ENCODE data around the gene MICU1.

DNA sequence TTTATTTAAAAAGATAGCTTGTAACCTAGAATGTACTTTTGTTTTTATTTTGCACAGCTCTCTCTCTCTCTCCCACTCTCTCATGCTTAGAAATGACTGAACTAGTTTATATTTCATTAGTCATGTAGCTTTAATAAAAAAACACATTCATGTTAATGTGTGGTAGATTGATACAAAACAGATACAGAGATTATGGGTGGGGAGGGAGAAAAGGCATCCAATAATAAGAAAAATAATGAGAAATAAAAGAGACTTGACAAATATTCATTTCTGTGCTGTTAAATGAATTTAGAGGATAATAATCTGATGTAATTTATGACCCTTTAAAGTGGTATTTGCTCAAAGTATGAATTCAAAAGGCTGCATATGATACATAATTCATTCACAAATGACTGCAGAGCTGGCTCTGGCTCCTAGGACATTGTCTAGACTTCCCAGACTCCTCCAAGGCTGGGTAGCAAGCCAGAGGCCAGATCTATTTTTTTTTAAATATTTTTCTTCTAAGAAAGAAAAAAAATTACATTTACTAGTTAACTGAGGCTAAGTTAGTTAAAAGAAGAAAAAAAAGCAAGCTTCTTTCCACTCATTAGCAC is 165.5 kb downstream of the MICU1 start:
- TF ChIP-seq GATA2 (CRISPR knock-in tag; IDR thresholded peaks at IDR 0.05), result no peak
- no peak for TF ChIP-seq RXRA (IDR thresholded peaks at IDR 0.05; ENCODE audit: borderline replicate concordance, low read depth)
